NT2/D1 (cell line): Measurements from ENCODE around the gene DR1.

ENCODE experiments used
- SUZ12 ChIP-seq: IDR thresholded peaks from 2 replicates; pipeline ENCODE4 v1.6.1; 2011; ENCODE audit not compliant: insufficient read length, insufficient read depth; ENCODE audit errors: extremely low read depth
- YY1 ChIP-seq: IDR thresholded peaks from 2 replicates; pipeline ENCODE4 v1.6.1; 2011; ENCODE audit not compliant: insufficient read length, insufficient read depth
- ZNF274 ChIP-seq: IDR thresholded peaks from 2 replicates; pipeline ENCODE4 v1.6.1; 2011; ENCODE audit warnings: mild to moderate bottlenecking, low read depth, low read length

DNA sequence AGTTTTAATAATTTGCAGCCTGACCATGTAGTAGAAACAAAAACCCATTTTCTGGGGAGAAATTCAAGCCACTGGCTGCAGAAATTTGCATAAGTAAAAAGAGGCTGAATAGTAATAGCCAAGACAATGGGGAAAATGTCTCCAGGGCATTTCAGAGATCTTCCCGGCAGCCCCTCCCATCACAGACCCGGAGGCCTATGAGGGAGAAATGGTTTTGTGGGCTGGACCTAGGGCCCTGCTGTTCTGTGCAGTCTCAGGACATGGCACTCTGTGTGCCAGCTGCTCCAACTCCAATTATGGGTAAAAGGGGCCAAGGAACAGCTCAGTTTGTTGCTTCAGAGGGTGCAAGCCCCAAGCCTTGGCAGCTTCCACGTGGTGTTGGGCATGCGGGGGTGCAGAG is 62.5 kb downstream of the DR1 start:
- TF ChIP-seq SUZ12 = no peak
- TF ChIP-seq ZNF274 = no peak
- no peak for TF ChIP-seq YY1
